ENCODE data around the gene BLOC1S6. TPM values are rescaled to one million over a fixed set of nuclear protein-coding genes. Genes with fewer than 3 reads are reported as not detected.

BLOC1S6 gene
- total RNA-seq = 10 to 100 TPM; 18.3 to 61.1 (median 32.0) TPM

GRCh38 chr15:45587095-45587862, at the start of gene BLOC1S6:
Gene BLOC1S6 (plus strand): TSS chr15:45587379. CDS start chr15:45587444, 65 bp downstream.
- H3K27me3 ChIP-seq = no peaks in the 10 kb centered on the region
- H3K4me1 ChIP-seq = peaks cover 0 to 19% (median 9%) of the 10 kb centered on the region in 4 donors
- peaks cover 0 to under 1% (median 0%) of the 10 kb centered on the region in 3 donors for H3K36me3 ChIP-seq

GRCh38 chr15:45539680-45540079, 47.5 kb upstream of the BLOC1S6 start:
- no peak for TF ChIP-seq POLR2A (IDR thresholded peaks at IDR 0.05)
- TF ChIP-seq CTCF (IDR thresholded peaks at IDR 0.05) = no peak
- Histone ChIP-seq H3K36me3 (no peaks in the 10 kb centered on the region), H3K9me3 (no peaks in the 10 kb centered on the region), H3K27me3 (no peaks in the 10 kb centered on the region), H3K4me1 (no peaks in the 10 kb centered on the region), H3K4me3 (no peak overlapping the region), H3K27ac (peak overlapping the region in 1 of 4 donors; percentile 45)
- DNase-seq = no peak

More at GRCh38 chr15:45587095-45587862, at the start of gene BLOC1S6:
- Histone ChIP-seq H3K27ac (peak within 1 kb of the TSS; percentile 92 to 97 (median 96)), H3K9me3 (no peaks in the 10 kb centered on the region), H3K4me3 (peak within 1 kb of the TSS; percentile 66 to 87 (median 81))
- peak; percentile 82 to 95 (median 93) for DNase-seq
- TF ChIP-seq POLR2A (IDR thresholded peaks at IDR 0.05) (peak; percentile 66 to 81), CTCF (IDR thresholded peaks at IDR 0.05) (peak in 1 of 6 experiments; percentile 5)

- H3K36me3 ChIP-seq = no peaks in the 10 kb centered on the region
- DNase-seq = no peak
- TF ChIP-seq CTCF (IDR thresholded peaks at IDR 0.05) (no peak), POLR2A (IDR thresholded peaks at IDR 0.05) (no peak)
Observed at GRCh38 chr15:45540531-45540930, 46.6 kb upstream of the BLOC1S6 start.

GRCh38 chr15:45543051-45543450, 44.1 kb upstream of the BLOC1S6 start:
- no peaks in the 10 kb centered on the region for H3K9me3 ChIP-seq
- H3K4me3 ChIP-seq = no peak overlapping the region
- no peaks in the 10 kb centered on the region for H3K4me1 ChIP-seq
- no peak for TF ChIP-seq POLR2A (IDR thresholded peaks at IDR 0.05)
- no peak for TF ChIP-seq CTCF (IDR thresholded peaks at IDR 0.05)
- no peaks in the 10 kb centered on the region for H3K36me3 ChIP-seq
- H3K27me3 ChIP-seq = no peaks in the 10 kb centered on the region
- H3K27ac ChIP-seq = no peak overlapping the region
- no peak for DNase-seq

More at GRCh38 chr15:45540531-45540930, 46.6 kb upstream of the BLOC1S6 start:
- H3K4me1 ChIP-seq = no peaks in the 10 kb centered on the region
- no peak overlapping the region for H3K27ac ChIP-seq
- no peak overlapping the region for H3K4me3 ChIP-seq
- no peaks in the 10 kb centered on the region for H3K27me3 ChIP-seq
- H3K9me3 ChIP-seq = no peaks in the 10 kb centered on the region

- no peak for DNase-seq
- H3K4me1 ChIP-seq = no peaks in the 10 kb centered on the region
- TF ChIP-seq CTCF (IDR thresholded peaks at IDR 0.05) (no peak), POLR2A (IDR thresholded peaks at IDR 0.05) (no peak)
- no peaks in the 10 kb centered on the region for H3K9me3 ChIP-seq
- H3K36me3 ChIP-seq = no peaks in the 10 kb centered on the region
- H3K4me3 ChIP-seq = no peak overlapping the region
- H3K27ac ChIP-seq = no peak overlapping the region
- H3K27me3 ChIP-seq = no peaks in the 10 kb centered on the region
Observed at GRCh38 chr15:45544266-45545023, 42.7 kb upstream of the BLOC1S6 start.
